ENCODE measurements around the gene TEKT1. TPM values are rescaled to one million over a fixed set of nuclear protein-coding genes. Genes with fewer than 3 reads are reported as not detected.
"Not testable (repeated sequence)": the region's sequence is repeated elsewhere in the genome, so short reads cannot be mapped to it uniquely, and the experiment has no call there.

Gene TEKT1
- total RNA-seq, 1 experiment from 2014 or later = 0.61 TPM

DNA sequence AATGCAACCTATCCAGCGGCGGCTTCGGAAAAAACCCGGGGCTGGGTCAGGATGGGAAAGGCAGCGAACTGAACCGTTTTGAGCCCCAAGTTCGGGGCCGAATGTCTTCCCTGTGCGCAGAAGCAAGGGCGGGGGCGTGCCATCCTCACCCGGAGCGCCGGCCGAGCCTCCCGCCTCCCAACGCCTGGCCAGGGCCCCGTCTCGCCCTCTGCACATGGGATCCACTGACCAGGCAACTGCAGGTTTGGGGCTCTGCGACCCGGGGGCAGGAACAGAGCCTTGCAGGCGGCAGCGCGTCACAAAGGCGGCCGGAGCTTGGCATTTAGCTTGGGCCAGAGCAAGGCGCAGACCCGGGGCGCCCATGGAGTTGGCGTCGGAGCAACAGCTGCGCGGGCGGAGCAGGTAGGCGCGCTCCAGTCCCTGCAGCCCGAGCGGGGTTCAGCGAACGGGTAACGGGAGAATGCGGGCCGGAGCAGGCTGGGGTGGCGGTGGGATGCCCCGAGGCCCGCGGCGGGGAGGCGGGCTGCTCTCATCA, 55.6 kb downstream of the TEKT1 start, which contains the start of gene FBXO39:
Gene FBXO39, plus strand, starts transcription at position 345 of the 535 bp plus-strand sequence. CDS start 3,654 bp downstream, outside the sequence.
- H3K4me1 ChIP-seq (replicated peaks; ENCODE audit: insufficient read depth) = no peaks in the 10 kb centered on the region
- no peak for TF ChIP-seq EZH2 (IDR thresholded peaks at IDR 0.05; ENCODE audit: low read depth)
- TF ChIP-seq, protein P1, sequence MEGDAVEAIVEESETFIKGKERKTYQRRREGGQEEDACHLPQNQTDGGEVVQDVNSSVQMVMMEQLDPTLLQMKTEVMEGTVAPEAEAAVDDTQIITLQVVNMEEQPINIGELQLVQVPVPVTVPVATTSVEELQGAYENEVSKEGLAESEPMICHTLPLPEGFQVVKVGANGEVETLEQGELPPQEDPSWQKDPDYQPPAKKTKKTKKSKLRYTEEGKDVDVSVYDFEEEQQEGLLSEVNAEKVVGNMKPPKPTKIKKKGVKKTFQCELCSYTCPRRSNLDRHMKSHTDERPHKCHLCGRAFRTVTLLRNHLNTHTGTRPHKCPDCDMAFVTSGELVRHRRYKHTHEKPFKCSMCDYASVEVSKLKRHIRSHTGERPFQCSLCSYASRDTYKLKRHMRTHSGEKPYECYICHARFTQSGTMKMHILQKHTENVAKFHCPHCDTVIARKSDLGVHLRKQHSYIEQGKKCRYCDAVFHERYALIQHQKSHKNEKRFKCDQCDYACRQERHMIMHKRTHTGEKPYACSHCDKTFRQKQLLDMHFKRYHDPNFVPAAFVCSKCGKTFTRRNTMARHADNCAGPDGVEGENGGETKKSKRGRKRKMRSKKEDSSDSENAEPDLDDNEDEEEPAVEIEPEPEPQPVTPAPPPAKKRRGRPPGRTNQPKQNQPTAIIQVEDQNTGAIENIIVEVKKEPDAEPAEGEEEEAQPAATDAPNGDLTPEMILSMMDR (conservative IDR thresholded peaks at IDR 0.05) = no peak
- intact Hi-C loops (cut with micrococcal nuclease; ENCODE audit: unreplicated experiment) = no loop called here
- BruUV-seq (replicated peaks) = no TSS peak
- H4K20me1 ChIP-seq (ENCODE audit: insufficient read depth) = no peaks in the 10 kb centered on the region
- H3K27ac ChIP-seq = no peak within 1 kb of the TSS
- no peaks in the 10 kb centered on the region for H3K9me3 ChIP-seq (ENCODE audit: insufficient read depth, low read depth)
- no peaks in the 10 kb centered on the region for H3K79me2 ChIP-seq (ENCODE audit: low read depth)
- H3K4me3 ChIP-seq = no peak within 1 kb of the TSS
- no peaks in the 10 kb centered on the region for H3K9me2 ChIP-seq (ENCODE audit: insufficient read depth)
- ChIA-PET CTCF (no interaction called here), POLR2A (ENCODE audit: unreplicated experiment) (no interaction called here)
- no peak within 1 kb of the TSS for H2AFZ ChIP-seq
- no peaks in the 10 kb centered on the region for H3K36me3 ChIP-seq (ENCODE audit: low read depth)
- H3K4me2 ChIP-seq = no peak within 1 kb of the TSS
- no peaks in the 10 kb centered on the region for H3K27me3 ChIP-seq (ENCODE audit: insufficient read depth, low read depth)
- no peak for DNase-seq
- H3F3A ChIP-seq (ENCODE audit: insufficient read depth, low read depth) = no peaks in the 10 kb centered on the region

DNA sequence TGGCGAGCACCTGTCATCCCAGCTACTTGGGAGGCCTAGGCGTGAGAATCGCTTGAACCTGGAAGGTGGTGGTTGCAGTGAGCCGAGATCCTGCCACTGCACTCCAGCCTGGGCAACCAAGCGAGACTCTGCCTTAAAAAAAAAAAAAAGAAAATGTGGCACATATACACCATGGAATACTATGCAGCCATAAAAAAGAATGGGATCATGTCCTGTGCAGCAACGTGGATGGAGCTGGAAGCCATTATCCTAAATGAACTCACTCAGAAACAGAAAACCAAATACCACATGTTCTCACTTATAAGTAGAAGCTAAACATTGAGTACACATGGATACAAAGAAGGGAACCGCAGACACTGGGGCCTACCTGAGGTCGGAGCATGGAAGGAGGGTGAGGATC, 56.6 kb downstream of the TEKT1 start:
- not testable (repeated sequence) for H3K36me3 ChIP-seq (ENCODE audit: low read depth); H3K27me3 ChIP-seq (ENCODE audit: insufficient read depth, low read depth); BruUV-seq (replicated peaks)

DNA sequence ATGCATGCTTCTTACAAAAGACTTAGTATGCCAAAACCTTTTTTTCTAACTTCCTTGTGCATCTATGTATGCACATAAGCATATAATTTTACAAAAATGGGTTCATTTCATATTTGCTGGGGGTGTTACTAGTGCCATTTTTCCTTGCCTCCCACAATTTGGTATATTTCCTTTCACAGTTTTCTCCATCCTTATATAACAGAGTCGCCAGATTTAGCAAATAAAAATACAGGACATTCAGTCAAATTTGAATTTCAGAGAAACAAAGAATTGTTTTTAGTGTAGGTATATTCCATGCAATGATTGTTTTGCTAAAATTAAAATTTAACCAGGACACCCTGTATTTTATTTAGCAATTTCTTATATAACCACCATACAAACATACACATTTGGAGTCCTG, 59.5 kb downstream of the TEKT1 start:
- peak in 1 of 2 experiments; percentile 22 for DNase-seq
- Histone ChIP-seq H3K9me3 (ENCODE audit: insufficient read depth, low read depth) (no peaks in the 10 kb centered on the region; the same call in 1 of the 2 replicates), H3K79me2 (ENCODE audit: low read depth) (no peaks in the 10 kb centered on the region), H4K20me1 (ENCODE audit: insufficient read depth) (no peaks in the 10 kb centered on the region), H3K27ac (no peak overlapping the region), H3K27me3 (ENCODE audit: insufficient read depth, low read depth) (no peaks in the 10 kb centered on the region), H3K9me2 (ENCODE audit: insufficient read depth) (no peaks in the 10 kb centered on the region), H3K4me2 (no peak overlapping the region), H3K36me3 (ENCODE audit: low read depth) (no peaks in the 10 kb centered on the region), H3F3A (ENCODE audit: insufficient read depth, low read depth) (no peaks in the 10 kb centered on the region), H3K4me1 (replicated peaks; ENCODE audit: insufficient read depth) (no peaks in the 10 kb centered on the region), H2AFZ (no peak overlapping the region), H3K4me3 (no peak overlapping the region)
- TF ChIP-seq, protein P1 (conservative IDR thresholded peaks at IDR 0.05) = no peak
- no peak for TF ChIP-seq EZH2 (IDR thresholded peaks at IDR 0.05; ENCODE audit: low read depth)
- intact Hi-C loops (cut with micrococcal nuclease; ENCODE audit: unreplicated experiment) = no loop called here
- CTCF ChIA-PET = interaction anchor here (0.6 kb wide), 1 partner anchor 36 kb away, joined by 3 read pairs; no protein-coding TSS in a partner anchor
- BruUV-seq (replicated peaks) = no TSS peak
- POLR2A ChIA-PET (ENCODE audit: unreplicated experiment) = no interaction called here

More for the DNA sequence above, 56.6 kb downstream of the TEKT1 start:
- H3K9me3 ChIP-seq (ENCODE audit: insufficient read depth, low read depth); H3K4me2 ChIP-seq; H4K20me1 ChIP-seq (ENCODE audit: insufficient read depth); POLR2A ChIA-PET (ENCODE audit: unreplicated experiment); H3F3A ChIP-seq (ENCODE audit: insufficient read depth, low read depth); CTCF ChIA-PET; H3K9me2 ChIP-seq (ENCODE audit: insufficient read depth); H3K4me1 ChIP-seq (replicated peaks; ENCODE audit: insufficient read depth); H3K4me3 ChIP-seq; H3K79me2 ChIP-seq (ENCODE audit: low read depth); H2AFZ ChIP-seq; intact Hi-C loops (cut with micrococcal nuclease; ENCODE audit: unreplicated experiment); H3K27ac ChIP-seq: not testable (repeated sequence)
- DNase-seq = peak in 1 of 2 experiments; percentile 20

DNA sequence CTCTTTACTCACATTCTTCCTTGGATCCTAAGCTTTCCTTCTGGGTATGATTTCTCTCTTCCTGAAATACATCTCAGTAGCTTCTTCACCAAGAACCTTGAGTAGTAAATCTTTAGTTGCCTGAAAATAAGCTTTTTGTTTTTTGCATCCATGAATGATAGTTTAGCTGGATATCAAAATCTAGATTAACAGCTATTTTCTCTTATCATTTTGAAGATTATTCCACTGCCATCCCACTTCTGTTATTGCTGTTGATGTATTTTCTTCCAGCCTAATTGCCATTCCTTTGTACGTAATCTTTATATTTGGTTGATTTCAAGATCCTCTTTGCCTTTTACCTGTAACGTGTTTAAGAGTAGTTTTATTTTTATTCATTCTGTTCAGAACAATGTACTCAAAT, 63.1 kb downstream of the TEKT1 start:
- Histone ChIP-seq H3K4me2 (no peak overlapping the region), H3F3A (ENCODE audit: insufficient read depth, low read depth) (no peaks in the 10 kb centered on the region), H3K9me2 (ENCODE audit: insufficient read depth) (no peaks in the 10 kb centered on the region), H3K79me2 (ENCODE audit: low read depth) (no peaks in the 10 kb centered on the region), H3K27me3 (ENCODE audit: insufficient read depth, low read depth) (no peaks in the 10 kb centered on the region), H3K9me3 (ENCODE audit: insufficient read depth, low read depth) (no peaks in the 10 kb centered on the region; the same call in 1 of the 2 replicates), H2AFZ (no peak overlapping the region), H3K27ac (no peak overlapping the region), H3K36me3 (ENCODE audit: low read depth) (no peaks in the 10 kb centered on the region), H3K4me1 (replicated peaks; ENCODE audit: insufficient read depth) (no peaks in the 10 kb centered on the region), H3K4me3 (no peak overlapping the region), H4K20me1 (ENCODE audit: insufficient read depth) (no peaks in the 10 kb centered on the region)
- intact Hi-C loops (cut with micrococcal nuclease; ENCODE audit: unreplicated experiment) = no loop called here
- ChIA-PET CTCF (no interaction called here), POLR2A (ENCODE audit: unreplicated experiment) (no interaction called here)
- DNase-seq = peak in 1 of 2 experiments; percentile 23
- TF ChIP-seq, protein P1 (conservative IDR thresholded peaks at IDR 0.05) = no peak
- no peak for TF ChIP-seq EZH2 (IDR thresholded peaks at IDR 0.05; ENCODE audit: low read depth)
- BruUV-seq (replicated peaks) = no TSS peak
